NOMO-1 (cell line): Measurements from ENCODE around the gene HBZ.
"Not testable (repeated sequence)": the region's sequence is repeated elsewhere in the genome, so short reads cannot be mapped to it uniquely, and the experiment has no call there.

Source experiments
- DNase-seq, 2 experiments: peaks; one replicate each; lab custom pipeline; 2025; ENCODE audit not compliant: unreplicated experiment in 2 of 2; lab: John Stamatoyannopoulos, UW

Gene HBZ

DNA sequence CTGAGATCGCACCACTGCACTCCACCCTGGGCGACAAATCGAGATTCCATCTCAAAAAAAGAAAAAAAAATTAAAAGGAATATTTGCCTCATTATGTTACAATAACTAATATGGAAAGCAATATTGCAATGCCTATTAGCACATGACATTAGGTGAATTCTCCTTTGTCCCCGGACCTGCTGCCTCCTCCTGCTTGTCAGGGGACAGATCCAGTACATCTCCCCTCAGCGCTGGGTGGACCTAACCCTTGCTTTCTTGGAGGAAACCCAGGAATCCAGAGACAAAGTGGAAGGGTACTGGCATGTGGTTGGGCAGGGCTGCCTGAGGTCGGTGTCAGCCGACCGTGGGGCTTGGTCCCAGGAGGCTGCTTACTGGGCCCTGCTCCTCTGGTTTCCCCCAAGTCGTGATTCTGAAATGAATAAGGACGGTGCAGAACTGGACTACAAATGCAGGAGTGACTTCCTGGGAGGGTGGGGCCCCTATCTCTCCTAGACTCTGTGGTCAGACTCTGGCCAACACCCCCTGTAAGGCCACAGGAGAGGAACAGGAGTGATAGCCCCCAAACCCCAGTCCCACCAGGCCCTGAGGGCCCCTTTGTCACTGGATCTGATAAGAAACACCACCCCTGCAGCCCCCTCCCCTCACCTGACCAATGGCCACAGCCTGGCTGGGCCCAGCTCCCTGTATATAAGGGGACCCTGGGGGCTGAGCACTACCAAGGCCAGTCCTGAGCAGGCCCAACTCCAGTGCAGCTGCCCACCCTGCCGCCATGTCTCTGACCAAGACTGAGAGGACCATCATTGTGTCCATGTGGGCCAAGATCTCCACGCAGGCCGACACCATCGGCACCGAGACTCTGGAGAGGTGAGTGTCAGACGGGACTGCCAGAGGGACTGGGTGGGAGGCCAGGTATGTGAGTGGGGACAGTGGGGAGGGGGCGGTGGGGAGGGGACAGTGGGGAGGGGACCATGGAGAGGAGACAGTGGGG lies at the start of gene HBZ:
Gene HBZ (plus strand): TSS at position 504 of the 988 bp plus-strand sequence. CDS start 266 bp downstream, at position 770.
- no peak for DNase-seq

- no peak for DNase-seq
Measured at GRCh38 chr16:104355-104754, 48.1 kb upstream of the HBZ start.

DNA sequence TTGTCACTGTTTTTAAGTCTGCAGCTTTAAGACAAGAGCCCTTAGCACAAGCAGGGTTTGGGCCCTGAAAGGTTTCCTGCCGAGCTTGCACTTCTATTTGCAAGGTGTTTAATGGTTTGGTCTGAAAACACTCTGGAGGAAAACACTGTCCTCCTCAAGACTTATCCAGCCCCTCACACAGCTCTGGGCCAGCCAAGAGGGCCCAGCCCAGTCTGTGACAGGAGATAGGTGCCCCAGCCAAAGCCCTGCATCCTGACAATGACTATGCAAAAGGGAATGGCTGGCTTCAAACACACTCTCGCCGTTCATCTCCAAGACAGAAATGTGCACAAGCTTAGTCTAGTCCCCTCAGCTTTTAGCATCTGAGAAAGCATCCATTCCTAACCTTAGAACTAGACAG lies 47.5 kb upstream of the HBZ start:
- no peak for DNase-seq

GRCh38 chr16:105521-105920 lies 46.9 kb upstream of the HBZ start:
- DNase-seq = no peak

- DNase-seq = peak; percentile 71 to 80
Measured at GRCh38 chr16:106623-107324, 45.7 kb upstream of the HBZ start.

DNA sequence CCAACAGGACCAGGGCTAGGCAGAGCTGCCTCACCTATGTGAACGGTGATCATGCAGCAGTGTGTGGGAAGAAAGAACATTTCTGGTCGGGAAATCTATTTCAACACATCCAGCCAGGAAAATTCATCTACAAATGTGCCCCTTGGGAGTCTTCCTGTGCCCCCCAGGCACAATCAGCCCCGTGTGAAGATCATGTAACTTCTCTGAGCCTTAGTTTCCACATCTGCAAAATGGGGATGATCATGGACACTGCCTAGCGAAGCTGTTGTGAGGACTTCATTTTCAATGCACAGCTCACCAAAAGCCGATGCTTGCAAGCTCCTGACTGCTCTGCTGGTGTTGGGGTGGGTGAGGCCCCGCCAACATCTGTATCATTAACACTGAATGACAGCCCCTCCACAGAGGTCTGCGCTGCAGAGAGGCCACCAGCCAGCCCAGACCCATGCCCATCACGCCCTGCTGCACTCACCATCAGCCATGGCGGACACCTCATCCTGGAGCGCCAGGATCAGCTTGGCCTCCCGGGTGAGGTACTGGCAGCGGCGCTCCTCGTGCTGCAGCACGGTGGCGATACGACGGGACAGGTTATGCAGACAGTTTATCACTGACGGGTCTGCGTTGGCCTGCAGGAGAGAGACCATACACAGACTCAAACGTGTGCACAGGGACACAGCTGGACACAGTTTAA lies 40.1 kb upstream of the HBZ start:
- no peak for DNase-seq

GRCh38 chr16:114327-114726 lies 38.1 kb upstream of the HBZ start:
- no peak for DNase-seq

DNA sequence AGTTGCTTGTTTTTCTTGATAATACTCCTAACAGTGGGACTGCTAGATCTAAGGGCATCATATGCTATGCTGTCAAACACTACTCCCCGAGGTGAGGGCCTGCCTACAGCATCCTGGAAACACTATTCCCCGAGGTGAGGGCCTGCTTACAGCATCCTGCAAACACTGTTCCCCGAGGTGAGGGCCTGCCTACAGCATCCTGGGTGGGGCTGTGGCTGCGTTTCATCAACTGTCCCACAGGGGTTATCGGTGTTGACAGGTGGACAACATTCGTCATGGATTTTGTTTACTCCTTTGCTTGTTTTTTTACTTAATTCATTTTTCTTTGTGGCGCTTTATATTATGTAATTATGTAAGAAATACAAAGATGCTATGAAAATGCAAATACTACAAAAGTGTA lies 36.4 kb upstream of the HBZ start:
- no peak for DNase-seq

- DNase-seq = peak; percentile 22 to 32
Measured at GRCh38 chr16:117379-118365, 34.8 kb upstream of the HBZ start.

- DNase-seq = no peak
Measured at GRCh38 chr16:118857-119256, 33.6 kb upstream of the HBZ start.

DNA sequence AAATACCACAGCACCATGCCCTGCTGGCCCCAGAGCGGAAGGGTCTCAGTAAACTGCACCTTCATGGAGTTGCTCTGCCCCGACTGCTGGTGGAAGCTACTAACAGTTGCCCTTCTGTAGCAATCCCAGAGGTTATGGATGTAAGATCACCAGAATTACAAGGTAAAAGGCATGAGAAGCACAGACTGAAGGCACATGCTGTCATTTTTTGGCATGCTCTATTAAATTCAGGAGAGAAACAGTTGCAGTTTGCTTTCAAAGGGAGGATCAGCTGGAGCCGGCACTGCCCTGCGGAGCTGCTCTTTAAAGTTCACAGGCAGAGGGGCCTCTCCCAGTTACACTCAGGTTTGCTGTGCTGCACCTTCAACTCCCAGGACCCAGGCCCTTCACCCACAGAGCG lies 33.1 kb upstream of the HBZ start:
- no peak for DNase-seq

DNA sequence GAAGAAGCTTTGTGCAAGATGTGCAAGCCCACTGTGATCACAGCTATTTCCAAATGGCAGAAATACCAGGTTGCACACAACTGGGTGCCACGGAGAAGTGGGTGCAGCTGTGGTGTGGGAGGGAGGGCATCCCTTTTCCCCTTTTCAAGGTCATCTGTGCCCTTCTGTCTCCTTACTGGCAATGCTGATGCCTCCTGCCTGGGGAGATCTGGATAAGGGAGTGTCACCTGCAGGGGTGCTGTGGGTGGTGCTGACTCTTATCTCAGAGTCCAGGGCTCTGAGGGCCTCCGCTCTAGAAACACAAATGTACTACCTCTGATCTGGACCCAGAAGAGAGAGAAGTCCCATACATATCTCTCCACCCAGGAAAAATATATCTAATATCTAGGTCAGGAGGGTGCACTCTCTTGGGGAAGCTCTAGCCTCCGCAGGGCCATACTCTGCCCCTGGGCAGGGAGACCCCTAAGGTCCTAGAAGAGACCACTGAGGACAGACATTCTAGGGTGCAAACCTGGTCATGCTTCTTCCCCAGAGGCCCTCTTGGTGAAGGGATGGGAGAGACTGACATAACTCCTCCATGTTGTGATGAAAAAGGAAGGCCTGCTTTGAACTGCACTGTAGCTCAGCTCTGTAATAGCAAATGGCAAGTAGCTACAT lies 32.5 kb upstream of the HBZ start:
- no peak for DNase-seq

DNA sequence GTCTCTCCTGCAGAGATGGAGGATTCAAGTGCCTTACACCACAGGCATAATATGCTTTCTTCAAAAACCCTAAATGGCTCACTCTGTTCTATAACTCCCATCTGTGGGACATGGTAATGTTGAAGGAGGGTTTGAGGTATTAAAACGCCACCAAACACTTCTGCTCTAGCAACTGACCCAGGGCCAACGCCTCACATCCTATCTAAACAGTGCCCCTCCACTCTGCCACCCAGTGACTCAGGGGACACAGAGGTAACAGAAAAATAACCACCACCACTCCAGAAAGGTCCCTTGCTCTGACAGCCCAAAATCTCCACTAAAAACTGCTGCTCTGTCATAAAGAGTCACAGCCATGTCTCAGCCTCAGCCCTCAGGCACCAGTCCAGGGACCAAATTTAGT lies 31.7 kb upstream of the HBZ start:
- DNase-seq = no peak

DNA sequence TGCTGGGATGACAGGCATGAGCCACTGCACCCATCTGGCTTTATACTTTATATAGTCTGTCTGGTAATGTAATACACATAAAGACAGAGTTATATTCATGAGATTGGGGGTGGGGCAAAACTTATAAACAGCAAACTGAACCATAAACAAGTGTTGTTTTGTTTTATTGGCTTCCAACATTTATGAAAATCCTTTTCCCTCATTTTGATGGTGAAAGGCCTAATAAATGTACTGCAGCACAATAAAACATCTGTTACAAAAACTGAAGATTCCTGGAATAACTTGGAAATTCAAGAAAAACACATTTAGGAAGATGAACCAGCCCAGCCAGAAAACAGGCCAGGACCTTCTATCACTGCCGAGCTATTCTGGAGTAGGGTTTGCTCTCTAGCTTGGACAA lies 30.1 kb upstream of the HBZ start:
- DNase-seq = no peak

DNA sequence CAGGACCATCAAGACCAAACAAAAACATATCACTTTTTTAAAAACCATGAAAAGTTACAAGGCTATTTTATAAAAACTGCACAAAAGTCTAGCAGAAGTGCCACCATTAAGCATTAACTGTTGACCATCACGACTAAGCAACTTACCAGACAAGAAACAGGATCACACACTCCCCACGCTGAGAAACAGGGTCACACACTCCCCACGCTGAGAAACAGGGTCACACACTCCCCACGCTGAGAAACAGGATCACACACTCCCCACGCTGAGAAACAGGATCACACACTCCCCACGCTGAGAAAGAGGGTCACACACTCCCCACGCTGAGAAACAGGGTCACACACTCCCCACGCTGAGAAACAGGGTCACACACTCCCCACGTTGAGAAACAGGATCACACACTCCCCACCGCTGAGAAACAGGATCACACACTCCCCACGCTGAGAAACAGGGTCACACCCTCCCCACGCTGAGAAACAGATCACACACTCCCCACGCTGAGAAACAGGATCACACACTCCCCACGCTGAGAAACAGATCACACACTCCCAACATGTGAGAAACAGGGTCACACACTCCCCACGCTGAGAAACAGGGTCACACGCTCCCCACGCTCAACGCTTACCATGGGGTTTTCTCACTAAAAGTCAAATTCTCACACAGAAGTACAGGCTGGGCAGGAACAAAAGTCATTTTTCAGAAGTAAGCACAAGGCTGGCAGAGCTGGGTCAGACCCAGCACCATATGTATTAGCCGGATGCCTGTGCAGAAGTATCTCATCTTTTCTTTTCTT lies 28.7 kb upstream of the HBZ start:
- not testable (repeated sequence) for DNase-seq

GRCh38 chr16:125011-125410 lies 27.4 kb upstream of the HBZ start:
- no peak for DNase-seq

GRCh38 chr16:129075-129474 lies 23.4 kb upstream of the HBZ start:
- no peak for DNase-seq

GRCh38 chr16:130533-131173 lies 21.8 kb upstream of the HBZ start:
- no peak for DNase-seq
